MV-4-11 (cell line): Measurements from ENCODE around the gene NEMF.
A peak's percentile ranks its signal among the peaks of the same experiment; 100 is the strongest.
"Not testable (repeated sequence)": the region's sequence is repeated elsewhere in the genome, so short reads cannot be mapped to it uniquely, and the experiment has no call there.

Experiments
- DNase-seq: peaks from one replicate; lab custom pipeline; 2025; lab: John Stamatoyannopoulos, UW

NEMF gene

GRCh38 chr14:49852301-49853157 lies at the start of gene NEMF:
Gene NEMF, minus strand, starts transcription at chr14:49852788. Its CDS starts 35 bp downstream, at chr14:49852753.
- DNase-seq: peak; percentile 89

GRCh38 chr14:49900973-49901372 lies 48.4 kb upstream of the NEMF start:
- no peak for DNase-seq

- DNase-seq: no peak
These were observed 45.9 kb upstream of the NEMF start for GRCh38 chr14:49898485-49898884.

- no peak for DNase-seq
These were observed 45.4 kb upstream of the NEMF start for GRCh38 chr14:49897965-49898364.

- no peak for DNase-seq
These were observed 44.8 kb upstream of the NEMF start for GRCh38 chr14:49897414-49897813.

GRCh38 chr14:49896966-49897365 lies 44.4 kb upstream of the NEMF start:
- DNase-seq: no peak

- DNase-seq: not testable (repeated sequence)
These were observed 43.7 kb upstream of the NEMF start for GRCh38 chr14:49896272-49896671.

- no peak for DNase-seq
These were observed 42.9 kb upstream of the NEMF start for GRCh38 chr14:49895480-49895879.

GRCh38 chr14:49894214-49895107 lies 41.9 kb upstream of the NEMF start:
- DNase-seq: not testable (repeated sequence)

- peak; percentile 30 for DNase-seq
These were observed 41.0 kb upstream of the NEMF start for GRCh38 chr14:49893309-49894213.

GRCh38 chr14:49892636-49893308 lies 40.2 kb upstream of the NEMF start, which contains the start of gene ARF6:
Gene ARF6, plus strand, starts transcription at chr14:49893082. Its CDS starts 655 bp downstream, at chr14:49893737.
- peak; percentile 96 for DNase-seq

GRCh38 chr14:49892301-49892635 lies 39.7 kb upstream of the NEMF start:
- peak; percentile 83 for DNase-seq

GRCh38 chr14:49888293-49888692 lies 35.7 kb upstream of the NEMF start:
- DNase-seq: no peak

GRCh38 chr14:49886523-49886922 lies 33.9 kb upstream of the NEMF start:
- no peak for DNase-seq

GRCh38 chr14:49882826-49883694 lies 30.5 kb upstream of the NEMF start:
- no peak for DNase-seq

- no peak for DNase-seq
These were observed 28.9 kb upstream of the NEMF start for GRCh38 chr14:49881350-49882001.

GRCh38 chr14:49880267-49881064 lies 27.9 kb upstream of the NEMF start:
- DNase-seq: no peak

GRCh38 chr14:49879646-49880204 lies 27.1 kb upstream of the NEMF start:
- peak; percentile 79 for DNase-seq
